ENCODE data around the gene LCN6.
"Not testable (repeated sequence)": the region's sequence is repeated elsewhere in the genome, so short reads cannot be mapped to it uniquely, and the experiment has no call there.

LCN6 gene

DNA sequence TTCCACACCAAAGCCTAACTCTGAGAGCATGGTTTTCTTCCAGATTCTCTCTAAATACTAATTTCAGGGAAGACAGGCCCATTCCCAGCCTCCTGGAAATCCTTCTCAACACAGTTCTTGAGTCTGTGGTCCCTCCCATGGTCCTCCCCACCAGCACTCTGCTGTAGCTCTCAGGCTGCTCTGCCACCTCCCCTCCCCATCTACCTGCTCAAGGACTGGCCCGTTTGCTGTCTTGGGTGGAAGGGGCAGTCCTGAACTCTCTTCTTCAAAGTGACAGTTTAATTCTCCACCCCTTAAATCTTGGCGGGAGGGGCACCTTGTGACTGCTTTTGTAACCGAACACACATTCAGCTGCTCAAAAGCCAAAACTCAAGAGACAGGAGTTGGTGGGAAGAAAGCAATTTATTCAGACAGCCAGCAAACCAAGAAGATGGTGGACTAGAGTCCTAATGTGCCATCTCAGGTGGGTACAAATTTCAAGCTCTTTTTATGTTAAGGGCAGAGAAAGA lies 23.6 kb upstream of the LCN6 start:
- CTCF ChIA-PET: interaction anchor here (2.1 to 2.5 kb wide), 2 partner anchors 16 to 263 kb away, joined by 5 to 8 read pairs; no protein-coding TSS in a partner anchor

DNA sequence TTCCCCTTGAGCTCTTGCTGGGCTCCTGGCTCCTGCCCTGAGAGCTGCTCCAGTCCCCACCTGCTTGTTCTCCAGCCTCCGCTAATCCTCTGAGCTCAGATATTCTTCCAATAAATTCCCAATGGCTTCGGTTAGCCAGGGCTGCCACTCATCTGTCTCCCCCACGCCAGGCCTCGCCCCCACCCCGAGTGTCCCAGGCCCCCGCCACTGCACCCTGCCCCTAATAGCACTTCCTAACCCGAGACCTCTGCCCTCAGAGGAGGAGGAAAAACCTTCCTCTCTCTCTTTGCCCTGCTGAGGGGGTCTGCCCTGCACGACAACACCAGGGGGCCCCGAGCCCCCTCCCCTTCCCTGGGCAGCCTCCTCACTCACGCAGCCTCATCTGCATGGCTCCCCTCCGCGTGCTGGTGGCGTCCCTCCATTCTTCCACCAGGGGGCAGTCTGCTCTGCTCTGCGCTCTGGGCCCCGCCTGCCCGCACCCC lies 21.4 kb upstream of the LCN6 start:
- Mint-ChIP-seq H3K9me3 (peaks cover 11% of the 10 kb centered on the region), H3K27me3 (peaks cover 59% of the 10 kb centered on the region), H3K4me3 (no peak overlapping the region), H3K27ac (no peak overlapping the region), H3K36me3 (no peaks in the 10 kb centered on the region), H3K4me1 (peaks cover 13% of the 10 kb centered on the region)
- CTCF ChIA-PET: interaction anchor here (0.7 to 2.8 kb wide), 6 partner anchors 9 to 265 kb away, joined by 3 to 20 read pairs (median 4); no protein-coding TSS in a partner anchor
- DNase-seq: peak; percentile 70

More for the DNA sequence above, 23.6 kb upstream of the LCN6 start:
- H3K27ac Mint-ChIP-seq: no peak overlapping the region
- no peaks in the 10 kb centered on the region for H3K36me3 Mint-ChIP-seq
- H3K4me1 Mint-ChIP-seq: peaks cover 6% of the 10 kb centered on the region
- no peak for DNase-seq
- peaks cover 11% of the 10 kb centered on the region for H3K9me3 Mint-ChIP-seq
- peaks cover 55% of the 10 kb centered on the region for H3K27me3 Mint-ChIP-seq
- H3K4me3 Mint-ChIP-seq: no peak overlapping the region

DNA sequence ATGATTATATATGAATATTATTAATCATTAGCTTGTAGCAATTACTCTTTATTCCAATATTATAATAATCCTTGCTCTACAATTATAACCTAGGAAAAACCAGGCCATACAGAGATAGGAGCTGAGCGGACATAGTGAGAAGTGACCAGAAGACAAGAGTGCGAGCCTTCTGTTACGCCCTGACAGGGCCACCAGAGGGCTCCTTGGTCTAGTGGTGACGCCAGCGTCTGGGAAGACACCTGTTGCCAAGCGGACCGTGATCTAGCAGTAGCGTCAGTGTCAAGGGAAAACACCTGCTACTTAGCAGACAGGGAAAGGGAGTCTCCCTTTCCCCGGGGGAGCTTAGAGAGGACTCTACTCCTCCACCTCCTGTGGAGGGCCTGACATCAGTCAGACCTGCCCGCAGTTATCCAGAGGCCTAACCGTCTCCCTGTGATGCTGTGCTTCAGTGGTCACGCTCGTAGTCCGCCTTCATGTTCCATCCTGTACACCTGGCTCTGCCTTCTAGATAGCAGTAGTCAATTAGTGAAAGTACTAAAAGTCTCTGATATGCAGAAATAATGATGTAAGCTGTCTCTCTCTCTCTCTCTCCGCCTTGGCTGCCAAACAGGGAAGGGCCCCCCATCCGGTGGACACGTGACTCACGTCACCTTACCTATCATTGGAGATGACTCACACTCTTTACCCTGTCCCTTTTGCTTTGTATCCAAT lies 18.2 kb upstream of the LCN6 start:
- not testable (repeated sequence) for H3K9me3 Mint-ChIP-seq, H3K4me1 Mint-ChIP-seq, H3K4me3 Mint-ChIP-seq, H3K36me3 Mint-ChIP-seq
- Mint-ChIP-seq H3K27ac (peak overlapping the region; percentile 6), H3K27me3 (peaks cover 60% of the 10 kb centered on the region)
- CTCF ChIA-PET: interaction anchor here (0.9 to 1.8 kb wide), 6 partner anchors 11 to 329 kb away, joined by 3 to 8 read pairs (median 4); no protein-coding TSS in a partner anchor
- peak; percentile 68 for DNase-seq

DNA sequence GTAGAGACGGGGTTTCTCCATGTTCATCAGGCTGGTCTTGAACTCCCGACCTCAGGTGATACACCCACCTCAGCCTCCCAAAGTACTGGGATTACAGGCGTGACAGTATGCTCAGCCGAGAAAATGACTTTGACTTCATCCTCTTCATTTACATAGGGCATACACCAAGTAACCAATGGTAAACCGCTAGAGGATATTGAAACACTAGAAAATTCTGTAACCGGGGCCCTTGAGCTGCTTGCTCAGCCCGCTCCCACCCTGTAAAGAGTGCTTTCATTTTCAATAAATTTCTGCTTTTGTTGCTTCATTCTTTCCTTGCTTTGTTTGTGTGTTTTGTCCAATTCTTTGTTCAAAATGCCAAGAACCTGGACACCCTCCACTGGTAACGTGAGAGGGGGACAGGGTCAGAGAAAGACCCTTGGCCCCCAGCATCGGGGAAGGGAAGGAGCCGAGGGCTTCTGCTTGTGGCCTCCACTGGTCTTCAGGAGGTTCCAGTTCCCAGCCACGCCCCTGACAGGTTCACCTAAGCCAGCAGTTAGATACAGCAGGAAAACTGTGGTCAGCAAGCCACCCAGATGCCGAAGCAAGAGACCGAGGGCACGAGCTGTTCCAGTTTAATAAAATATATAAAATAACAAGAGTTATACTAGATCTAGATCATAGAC lies 17.6 kb upstream of the LCN6 start:
- H3K27me3 Mint-ChIP-seq: peaks cover 61% of the 10 kb centered on the region
- CTCF ChIA-PET: interaction anchor here (0.9 to 1.6 kb wide), 5 partner anchors 12 to 330 kb away, joined by 3 to 8 read pairs (median 4); no protein-coding TSS in a partner anchor
- not testable (repeated sequence) for H3K9me3 Mint-ChIP-seq, H3K4me3 Mint-ChIP-seq, H3K27ac Mint-ChIP-seq, H3K36me3 Mint-ChIP-seq, DNase-seq, H3K4me1 Mint-ChIP-seq

DNA sequence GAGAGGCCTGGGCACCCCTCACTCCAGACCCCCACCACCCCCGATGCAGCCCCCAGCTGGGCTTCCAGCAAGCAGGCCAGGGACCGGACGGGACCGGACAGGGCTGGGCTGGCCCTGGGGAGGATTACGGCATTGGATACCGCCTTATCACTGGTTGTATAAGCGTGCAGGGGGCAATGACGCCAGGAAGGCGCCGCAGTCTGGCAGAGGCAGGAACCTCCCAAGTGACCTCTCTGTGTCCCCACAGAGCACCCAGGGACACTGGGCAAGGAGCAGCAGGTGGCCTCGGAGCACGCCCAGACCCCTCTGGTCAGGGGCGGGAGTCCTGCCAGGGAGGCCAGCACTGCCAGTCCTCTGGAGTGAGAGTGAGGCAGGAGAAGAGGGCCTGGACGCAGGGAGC lies 16.7 kb upstream of the LCN6 start:
- H3K4me1 Mint-ChIP-seq: peaks cover 9% of the 10 kb centered on the region
- no peak overlapping the region for H3K4me3 Mint-ChIP-seq
- no peaks in the 10 kb centered on the region for H3K36me3 Mint-ChIP-seq
- no peak for DNase-seq
- peaks cover 59% of the 10 kb centered on the region for H3K27me3 Mint-ChIP-seq
- no peaks in the 10 kb centered on the region for H3K9me3 Mint-ChIP-seq
- CTCF ChIA-PET: interaction anchor here (2.1 kb wide), 1 partner anchor 13 kb away, joined by 7 read pairs; no protein-coding TSS in a partner anchor
- no peak overlapping the region for H3K27ac Mint-ChIP-seq

DNA sequence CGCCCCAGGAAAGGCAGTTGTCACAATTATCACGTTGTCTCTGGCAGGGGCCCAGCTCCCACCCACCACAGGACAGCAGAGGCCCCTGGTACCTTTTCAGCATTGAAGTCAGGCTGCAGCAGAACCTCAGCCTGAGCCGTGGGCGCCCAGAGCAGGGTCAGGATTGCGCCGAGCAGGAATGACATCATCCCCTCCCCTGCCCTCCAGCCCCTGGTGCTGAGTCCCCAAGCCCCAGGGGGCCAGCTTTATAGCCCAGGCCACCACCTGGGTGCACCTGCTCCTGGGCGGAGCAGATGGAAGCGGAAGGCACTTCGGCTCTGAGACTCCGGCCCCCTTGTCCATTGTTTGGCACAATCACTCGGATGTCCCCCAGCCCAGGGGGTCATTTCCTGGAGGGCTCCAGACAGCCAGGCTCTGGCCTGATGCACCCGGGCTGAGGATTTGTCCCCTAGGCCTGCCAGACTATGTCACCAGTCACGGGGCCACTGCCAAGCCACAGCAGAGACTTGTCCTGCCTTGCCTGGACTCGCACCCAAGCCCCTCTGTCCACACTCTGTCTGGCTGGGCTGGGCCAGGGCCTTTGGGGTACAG lies 16.1 kb upstream of the LCN6 start, which contains the start of gene LCN15:
Gene LCN15, minus strand, starts transcription at position 218 of the 591 bp plus-strand sequence. Its CDS starts 30 bp downstream, at position 188.
- Mint-ChIP-seq H3K27me3 (peaks cover 60% of the 10 kb centered on the region), H3K4me1 (peaks cover 9% of the 10 kb centered on the region), H3K36me3 (no peaks in the 10 kb centered on the region), H3K9me3 (no peaks in the 10 kb centered on the region), H3K27ac (no peak within 1 kb of the TSS), H3K4me3 (no peak within 1 kb of the TSS)
- CTCF ChIA-PET: interaction anchor here (1.0 to 2.1 kb wide), 2 partner anchors 14 to 24 kb away, joined by 3 to 7 read pairs; no protein-coding TSS in a partner anchor
- DNase-seq: no peak

DNA sequence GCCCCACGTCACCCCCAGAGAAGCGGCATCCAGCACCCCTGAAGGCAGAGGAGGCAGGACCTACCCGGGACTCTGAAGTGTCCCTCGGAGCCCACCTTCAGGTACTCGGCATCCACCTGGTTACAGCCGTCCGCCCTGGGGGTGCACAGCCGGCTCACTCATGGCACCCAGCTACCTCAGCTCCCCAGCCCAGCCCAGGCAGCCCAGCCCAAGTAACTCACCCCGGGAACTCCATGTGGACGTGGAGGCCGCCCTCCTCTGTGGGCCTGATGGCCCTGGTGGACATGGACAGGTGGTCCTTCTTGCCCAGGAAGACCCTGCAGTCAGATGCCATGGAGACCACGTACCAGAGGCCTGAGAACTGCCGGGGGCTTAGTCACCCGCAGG lies 15.3 kb upstream of the LCN6 start:
- Mint-ChIP-seq H3K36me3 (no peaks in the 10 kb centered on the region), H3K4me3 (no peak overlapping the region), H3K27ac (no peak overlapping the region), H3K27me3 (peaks cover 57% of the 10 kb centered on the region), H3K9me3 (no peaks in the 10 kb centered on the region), H3K4me1 (peaks cover 9% of the 10 kb centered on the region)
- CTCF ChIA-PET: interaction anchor here (1.0 to 2.1 kb wide), 2 partner anchors 15 to 24 kb away, joined by 3 to 7 read pairs; no protein-coding TSS in a partner anchor
- DNase-seq: no peak

DNA sequence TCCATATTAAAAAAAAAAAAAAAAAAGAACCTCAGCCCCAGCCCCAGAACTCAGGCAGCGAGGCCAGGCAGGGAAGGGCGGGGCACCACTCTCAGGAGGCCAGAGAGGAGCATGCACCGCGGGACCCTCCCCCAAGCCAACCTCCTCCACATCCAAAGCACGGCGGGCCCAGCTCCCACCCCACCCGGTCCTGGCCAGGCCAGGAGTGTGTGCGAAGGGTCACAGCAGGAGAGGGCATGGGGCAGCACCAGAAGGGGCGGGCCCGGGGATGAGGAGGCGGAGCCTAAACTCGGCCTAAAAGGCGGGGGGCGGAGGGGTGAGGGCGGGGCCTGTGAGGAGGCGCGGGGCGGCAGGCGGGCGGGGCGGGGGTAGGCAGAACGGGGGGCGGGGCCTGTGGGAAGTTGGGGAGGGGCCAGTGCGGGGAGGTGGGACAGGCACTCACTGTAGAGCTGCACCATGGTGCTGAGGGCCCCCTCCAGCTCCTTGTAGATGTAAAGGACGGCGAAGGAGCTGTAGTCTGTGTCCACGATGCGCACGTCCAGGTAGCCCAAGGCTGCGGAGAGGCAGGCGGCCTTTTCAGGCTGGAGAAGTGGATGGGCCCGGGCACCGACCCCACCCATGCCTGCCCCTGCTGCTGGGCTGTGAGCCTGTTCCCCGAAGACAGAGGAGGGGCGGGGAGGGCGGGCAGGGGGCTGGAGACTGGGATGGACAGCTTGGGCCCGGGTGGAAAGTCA lies 14.8 kb upstream of the LCN6 start:
- CTCF ChIA-PET: interaction anchor here (2.1 kb wide), 1 partner anchor 15 kb away, joined by 7 read pairs; no protein-coding TSS in a partner anchor
- no peak overlapping the region for H3K27ac Mint-ChIP-seq
- H3K27me3 Mint-ChIP-seq: peaks cover 51% of the 10 kb centered on the region
- DNase-seq: peak; percentile 60
- no peaks in the 10 kb centered on the region for H3K9me3 Mint-ChIP-seq
- no peak overlapping the region for H3K4me3 Mint-ChIP-seq
- no peaks in the 10 kb centered on the region for H3K36me3 Mint-ChIP-seq
- peaks cover 9% of the 10 kb centered on the region for H3K4me1 Mint-ChIP-seq

DNA sequence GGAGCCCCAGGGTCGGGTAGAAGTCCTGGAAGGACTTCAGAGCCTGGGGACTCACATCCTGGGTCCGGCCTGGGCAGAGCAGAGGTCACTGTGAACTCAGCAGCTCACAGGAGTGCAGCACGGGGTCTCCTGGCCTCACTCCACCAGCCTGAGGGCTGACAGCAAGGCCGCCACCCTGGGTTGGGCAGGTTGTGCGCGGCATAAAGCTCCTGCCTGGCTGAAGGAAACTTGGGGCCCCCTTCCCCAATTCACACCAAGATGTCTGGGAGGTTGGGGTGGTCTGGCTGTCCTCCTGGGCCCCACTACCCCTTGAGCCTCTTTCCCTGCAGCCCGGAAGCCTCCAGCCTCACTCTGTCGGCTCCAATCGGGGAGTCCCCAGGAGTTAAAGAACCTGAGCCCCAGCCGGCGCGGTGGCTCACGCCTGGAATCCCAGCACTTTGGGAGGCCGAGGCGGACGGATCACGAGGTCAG lies 13.9 kb upstream of the LCN6 start:
- Mint-ChIP-seq H3K4me3 (no peak overlapping the region), H3K36me3 (no peaks in the 10 kb centered on the region), H3K27ac (no peak overlapping the region), H3K27me3 (peaks cover 43% of the 10 kb centered on the region), H3K9me3 (no peaks in the 10 kb centered on the region), H3K4me1 (peaks cover 9% of the 10 kb centered on the region)
- CTCF ChIA-PET: interaction anchor here (1.6 to 2.7 kb wide), 2 partner anchors 12 to 33 kb away, joined by 5 to 8 read pairs; no protein-coding TSS in a partner anchor
- no peak for DNase-seq

DNA sequence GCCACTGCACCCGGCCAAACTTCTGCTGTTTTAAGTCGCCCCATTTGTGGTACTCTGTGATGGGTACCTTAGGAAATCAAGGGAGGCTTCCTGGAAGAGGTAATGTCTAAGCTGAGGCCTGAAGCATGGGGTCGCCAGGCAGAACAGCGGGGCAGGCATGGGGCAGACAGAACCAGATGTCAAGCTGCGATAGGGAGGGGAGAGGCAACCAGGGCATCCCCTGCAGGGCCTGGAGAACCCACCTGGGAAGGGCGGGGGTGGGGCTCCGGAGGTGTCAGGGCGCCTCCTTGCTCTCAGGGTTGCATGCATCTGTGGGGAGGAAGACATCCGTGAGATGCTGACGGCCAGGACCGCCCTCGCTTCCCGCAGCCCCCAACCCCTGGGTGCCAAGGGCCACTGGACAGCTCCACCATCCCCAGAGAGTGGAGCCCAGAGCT lies 13.2 kb upstream of the LCN6 start:
- H3K4me3 Mint-ChIP-seq: no peak overlapping the region
- DNase-seq: no peak
- peaks cover 38% of the 10 kb centered on the region for H3K27me3 Mint-ChIP-seq
- H3K27ac Mint-ChIP-seq: no peak overlapping the region
- H3K9me3 Mint-ChIP-seq: no peaks in the 10 kb centered on the region
- peaks cover 3% of the 10 kb centered on the region for H3K4me1 Mint-ChIP-seq
- H3K36me3 Mint-ChIP-seq: no peaks in the 10 kb centered on the region
- CTCF ChIA-PET: interaction anchor here (0.8 to 2.7 kb wide), 5 partner anchors 11 to 273 kb away, joined by 3 to 8 read pairs (median 4); no protein-coding TSS in a partner anchor

DNA sequence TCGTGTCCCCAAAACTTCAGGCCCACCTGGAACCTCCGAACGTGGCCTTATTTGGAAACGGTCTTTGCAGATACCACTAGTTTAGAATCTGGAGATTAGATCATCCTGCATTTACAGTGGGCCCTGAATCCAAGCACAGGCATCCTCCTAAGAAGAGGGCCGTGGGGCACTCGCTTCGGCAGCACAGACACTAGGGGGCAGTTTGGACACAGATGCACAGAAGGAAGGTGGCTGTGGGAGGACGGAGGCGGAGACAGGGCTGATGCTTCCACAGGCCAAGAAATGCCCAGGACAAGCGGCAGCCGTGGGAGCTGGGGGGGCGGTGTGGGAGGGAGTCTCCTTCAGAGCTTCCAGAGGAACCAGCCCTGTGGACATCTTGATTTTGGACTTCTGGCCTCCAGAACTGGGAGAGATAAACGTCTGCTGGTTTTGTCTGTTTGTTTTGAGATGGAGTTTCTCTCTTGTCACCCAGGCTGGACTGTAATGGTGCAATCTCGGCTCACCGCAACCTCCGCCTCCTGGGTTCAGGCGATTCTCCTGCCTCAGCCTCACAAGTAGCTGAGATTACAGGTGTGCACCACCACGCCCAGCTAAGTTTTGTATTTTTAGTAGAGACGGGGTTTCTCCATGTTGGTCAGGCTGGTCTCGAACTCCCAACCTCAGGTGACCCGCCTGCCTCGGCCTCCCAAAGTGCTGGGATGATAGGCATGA lies 12.7 kb upstream of the LCN6 start:
- not testable (repeated sequence) for H3K9me3 Mint-ChIP-seq, H3K4me3 Mint-ChIP-seq, H3K4me1 Mint-ChIP-seq, H3K36me3 Mint-ChIP-seq, H3K27ac Mint-ChIP-seq
- H3K27me3 Mint-ChIP-seq: peaks cover 38% of the 10 kb centered on the region
- CTCF ChIA-PET: interaction anchor here (0.8 to 2.7 kb wide), 7 partner anchors 8 to 273 kb away, joined by 3 to 8 read pairs (median 4); no protein-coding TSS in a partner anchor
- peak; percentile 53 for DNase-seq

DNA sequence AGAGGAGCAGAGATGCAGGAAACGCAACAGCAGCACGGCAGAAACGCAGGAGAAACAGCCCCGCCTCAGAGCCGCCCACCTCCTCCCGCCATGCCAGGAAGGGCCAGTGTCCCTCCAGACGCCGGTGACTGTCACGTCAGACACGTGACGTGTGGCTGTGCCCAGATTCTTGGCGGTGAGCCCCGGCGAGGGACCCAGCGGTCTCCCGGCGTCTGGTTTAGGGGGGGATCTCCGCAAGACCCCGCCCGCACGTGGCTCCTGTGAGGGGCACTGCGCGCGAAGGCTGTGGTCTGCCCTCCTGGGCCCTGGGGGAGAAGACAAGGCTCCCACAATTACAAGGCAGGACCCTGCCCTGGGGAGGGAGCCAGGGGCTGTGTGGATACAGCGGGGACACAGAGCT lies 12.1 kb upstream of the LCN6 start:
- H3K36me3 Mint-ChIP-seq: no peaks in the 10 kb centered on the region
- H3K4me3 Mint-ChIP-seq: no peak overlapping the region
- peaks cover 9% of the 10 kb centered on the region for H3K9me3 Mint-ChIP-seq
- no peak for DNase-seq
- CTCF ChIA-PET: interaction anchor here (1.1 to 2.7 kb wide), 5 partner anchors 9 to 274 kb away, joined by 3 to 8 read pairs (median 4); no protein-coding TSS in a partner anchor
- no peak overlapping the region for H3K27ac Mint-ChIP-seq
- no peaks in the 10 kb centered on the region for H3K4me1 Mint-ChIP-seq
- H3K27me3 Mint-ChIP-seq: peaks cover 41% of the 10 kb centered on the region

All from activated naive CD4-positive, alpha-beta T cell treated with anti-CD3 and anti-CD28 coated beads, Interleukin-2, amount 10 ng/mL, durations not matched to agents 7 days and 5 days (primary cell).